Raji (cell line): ENCODE results near the gene CHMP6.

Experiments
- POLR2A ChIP-seq: IDR thresholded peaks from 2 replicates; pipeline ENCODE4 v1.6.1; 2011; ENCODE audit warnings: low read depth, low read length, control low read depth; ENCODE audit not compliant: insufficient read depth

Gene CHMP6

GRCh38 chr17:81002409-81003361, 11.0 kb downstream of the CHMP6 start:
- 0 out of 2 replicates have a peak, but pooled peaks have one; percentile 30 for TF ChIP-seq POLR2A

GRCh38 chr17:81003711-81004475, 12.3 kb downstream of the CHMP6 start:
- peak; percentile 25; the same call in 1 of the 2 replicates for TF ChIP-seq POLR2A

- no peak for TF ChIP-seq POLR2A
These were observed 15.2 kb downstream of the CHMP6 start for GRCh38 chr17:81006891-81007290.

- TF ChIP-seq POLR2A, result no peak
These were observed 16.5 kb downstream of the CHMP6 start for GRCh38 chr17:81008140-81008539.

- no peak for TF ChIP-seq POLR2A
These were observed 17.5 kb downstream of the CHMP6 start for GRCh38 chr17:81009136-81009535.

- no peak for TF ChIP-seq POLR2A
These were observed 19.3 kb downstream of the CHMP6 start for GRCh38 chr17:81010935-81011334.

GRCh38 chr17:81011951-81012350, 20.3 kb downstream of the CHMP6 start:
- TF ChIP-seq POLR2A, result no peak

GRCh38 chr17:81012574-81013447, 21.2 kb downstream of the CHMP6 start:
- TF ChIP-seq POLR2A, result no peak

- TF ChIP-seq POLR2A, result no peak
These were observed 22.0 kb downstream of the CHMP6 start for GRCh38 chr17:81013642-81014041.

- TF ChIP-seq POLR2A, result no peak
These were observed 23.5 kb downstream of the CHMP6 start for GRCh38 chr17:81015136-81015535.

- TF ChIP-seq POLR2A, result no peak
These were observed 24.9 kb downstream of the CHMP6 start for GRCh38 chr17:81016575-81016974.

GRCh38 chr17:81018044-81018802, 26.6 kb downstream of the CHMP6 start:
- no peak for TF ChIP-seq POLR2A

- TF ChIP-seq POLR2A, result no peak
These were observed 28.2 kb downstream of the CHMP6 start for GRCh38 chr17:81019563-81020442.
